CD14-positive monocyte (primary cell): ENCODE data around the gene GPR183. TPM values are rescaled to one million over a fixed set of nuclear protein-coding genes. Genes with fewer than 3 reads are reported as not detected.

Experiments used
- DNase-seq, 3 donors: peaks; one replicate each; pipeline ENCODE4 v3.0.0-alpha.2; 2011 to 2022
- H2AFZ ChIP-seq: 2 replicates; pipeline ENCODE4 v1.6.0; 2012; ENCODE audit warnings: mild to moderate bottlenecking, low read depth, low read length, inconsistent platforms; ENCODE audit not compliant: insufficient read depth, poor library complexity, severe bottlenecking
- H3K27ac ChIP-seq, 2 donors: 1 replicate in 1 of 2; 2 replicates in 1 of 2; pipeline ENCODE4 v1.5.1; 2012 to 2013; ENCODE audit warnings: low read length in 2 of 2, control low read depth in 1 of 2, inconsistent platforms in 1 of 2, low read depth in 1 of 2, mild to moderate bottlenecking in 1 of 2
- H3K27me3 ChIP-seq, 2 donors: one replicate each; pipeline versions ENCODE4 v1.6.0 to v1.6.1; 2011 to 2013; ENCODE audit warnings: low read length in 2 of 2; ENCODE audit not compliant: control insufficient read depth in 2 of 2, insufficient read depth in 2 of 2
- H3K36me3 ChIP-seq, 2 donors: replicated peaks in 1 of 2; 1 replicate in 1 of 2; 2 replicates in 1 of 2; pipeline versions ENCODE4 v1.5.1 to v1.6.1; 2012 to 2013; ENCODE audit warnings: low read length in 2 of 2, control low read depth in 1 of 2, inconsistent platforms in 1 of 2, mild to moderate bottlenecking in 1 of 2; ENCODE audit not compliant: insufficient read depth in 2 of 2, control insufficient read depth in 1 of 2
- H3K4me1 ChIP-seq, 2 donors: 1 replicate in 1 of 2; 2 replicates in 1 of 2; pipeline versions ENCODE4 v1.5.1 to v1.6.1; 2012 to 2013; ENCODE audit warnings: low read length in 2 of 2, control low read depth in 1 of 2, inconsistent platforms in 1 of 2, mild to moderate bottlenecking in 1 of 2, moderate library complexity in 1 of 2; ENCODE audit not compliant: insufficient read depth in 2 of 2, control insufficient read depth in 1 of 2
- H3K4me2 ChIP-seq: replicated peaks from 2 replicates; pipeline ENCODE3; 2012; ENCODE audit warnings: low read length, moderate library complexity, mild to moderate bottlenecking; ENCODE audit not compliant: poor library complexity, severe bottlenecking; ENCODE audit errors: extremely low read depth
- H3K4me3 ChIP-seq, 3 experiments: fragments of 200-600 bp in 1 of 3; sonication (generic) in 1 of 3; replicated peaks in 1 of 3; 1 replicate in 2 of 3; 2 replicates in 1 of 3; pipeline ENCODE4 v1.5.1; 2011 to 2013; ENCODE audit warnings: low read length in 3 of 3, mild to moderate bottlenecking in 3 of 3, control low read depth in 2 of 3, low read depth in 2 of 3, inconsistent platforms in 1 of 3, moderate library complexity in 1 of 3
- H3K79me2 ChIP-seq: 2 replicates; pipeline ENCODE4 v1.6.0; 2012; ENCODE audit warnings: mild to moderate bottlenecking, control low read depth, inconsistent platforms, low read length, moderate library complexity; ENCODE audit not compliant: insufficient read depth
- H3K9ac ChIP-seq: 2 replicates; pipeline ENCODE4 v1.6.0; 2017; ENCODE audit warnings: low read length, mild to moderate bottlenecking; ENCODE audit not compliant: insufficient read depth, poor library complexity, severe bottlenecking
- H3K9me3 ChIP-seq, 2 donors: replicated peaks in 1 of 2; 1 replicate in 1 of 2; 2 replicates in 1 of 2; pipeline versions ENCODE4 v1.5.1 to v1.6.1; 2012 to 2013; ENCODE audit warnings: low read length in 2 of 2, control low read depth in 1 of 2; ENCODE audit not compliant: control insufficient read depth in 1 of 2, insufficient read depth in 1 of 2
- H4K20me1 ChIP-seq: 2 replicates; pipeline ENCODE4 v1.6.0; 2012; ENCODE audit warnings: mild to moderate bottlenecking, low read length, control low read depth, moderate library complexity; ENCODE audit not compliant: insufficient read depth
- H3K27ac Mint-ChIP-seq, 7 donors: one replicate each; pipeline ENCODE4 v1.8.0; 2020; ENCODE audit warnings: mild to moderate bottlenecking in 7 of 7, mixed read lengths in 7 of 7, moderate library complexity in 6 of 7, inconsistent platforms in 2 of 7
- H3K27me3 Mint-ChIP-seq, 3 donors: one replicate each; pipeline ENCODE4 v1.8.0; 2021 to 2022; ENCODE audit warnings: low read depth in 3 of 3, mild to moderate bottlenecking in 3 of 3, mixed read lengths in 3 of 3, moderate library complexity in 3 of 3, inconsistent platforms in 1 of 3
- H3K36me3 Mint-ChIP-seq, 2 donors: one replicate each; pipeline ENCODE4 v1.8.0; 2020; ENCODE audit warnings: mixed read lengths in 2 of 2, inconsistent platforms in 1 of 2, mild to moderate bottlenecking in 1 of 2
- H3K4me1 Mint-ChIP-seq: one replicate; pipeline ENCODE4 v1.8.0; 2020; ENCODE audit warnings: mild to moderate bottlenecking, mixed read lengths
- H3K4me3 Mint-ChIP-seq, 2 donors: one replicate each; pipeline ENCODE4 v1.8.0; 2020; ENCODE audit warnings: mild to moderate bottlenecking in 2 of 2, mixed read lengths in 2 of 2, moderate library complexity in 1 of 2
- H3K9me3 Mint-ChIP-seq, 7 donors: one replicate each; pipeline ENCODE4 v1.8.0; 2020 to 2022; ENCODE audit warnings: mixed read lengths in 7 of 7, mild to moderate bottlenecking in 6 of 7, moderate library complexity in 6 of 7, inconsistent platforms in 2 of 7
- CTCF ChIP-seq: fragments of 200-600 bp; IDR thresholded peaks from one replicate; pipeline ENCODE4 v1.8.0; 2022; ENCODE audit warnings: antibody characterized with exemption, mild to moderate bottlenecking
- WGBS: methylation state at CpG from one replicate; pipeline ENCODE4 v1.1.5; 2013; ENCODE audit warnings: missing lambda C conversion rate; ENCODE audit not compliant: insufficient coverage; 5-methylcytosine and 5-hydroxymethylcytosine counted together
- intact Hi-C, 2 donors: fragments of 100-400 bp; cut with micrococcal nuclease; formaldehyde crosslinking; loops; one replicate each; pipeline versions ENCODE4 v1.15.0 to v1.15.1; 2023
- polyA plus RNA-seq, 3 donors: library from polyadenylated mRNA; depleted of rRNA in 1 of 3; unstranded in 2 of 3; stranded (reverse) in 1 of 3; fragments of 300-500 nt in 2 of 3; fragments of >200 nt in 1 of 3; fragmentation: Illumina TruSeq in 2 of 3; gene quantifications; 1 replicate in 2 of 3; 2 replicates in 1 of 3; pipeline ENCODE4 v1.2.3, GENCODE V29; 2012 to 2021

GPR183 gene
- polyA plus RNA-seq, 3 donors, result 190 to 459 (median 288) TPM

- Histone ChIP-seq H4K20me1 (no peaks in the 10 kb centered on the region), H3K27me3 (no peaks in the 10 kb centered on the region), H2AFZ (no peak overlapping the region), H3K4me2 (no peak overlapping the region), H3K9ac (no peak overlapping the region), H3K4me1 (peaks cover 74 to 86% of the 10 kb centered on the region in 2 donors), H3K79me2 (peaks cover 79% of the 10 kb centered on the region), H3K36me3 (peaks cover 0 to 1% of the 10 kb centered on the region in 2 donors), H3K9me3 (no peaks in the 10 kb centered on the region), H3K4me3 (no peak overlapping the region), H3K27ac (peak overlapping the region; percentile 4 to 74)
- DNase-seq, result peak in 2 of 3 donors; percentile 41 to 62
- Mint-ChIP-seq H3K27ac (peak overlapping the region; percentile 18 to 94 (median 86)), H3K4me1 (peaks cover 75% of the 10 kb centered on the region), H3K36me3 (peaks cover 22 to 36% of the 10 kb centered on the region in 2 donors), H3K27me3 (no peaks in the 10 kb centered on the region), H3K9me3 (no peaks in the 10 kb centered on the region), H3K4me3 (no peak overlapping the region)
- TF ChIP-seq CTCF, result no peak
- WGBS, result 60% methylated on average over 3 of the region's 7 CpGs
- intact Hi-C loops, result loop anchor here in 1 of 2 donors (10.0 kb wide), 1 partner anchor 85 kb away; no protein-coding TSS in a partner anchor
Measured at GRCh38 chr13:99289674-99290337, 17.4 kb downstream of the GPR183 start.

GRCh38 chr13:99289271-99289670, 17.9 kb downstream of the GPR183 start:
- Histone ChIP-seq H3K36me3 (no peaks in the 10 kb centered on the region), H3K9me3 (no peaks in the 10 kb centered on the region), H3K4me2 (no peak overlapping the region), H2AFZ (no peak overlapping the region), H3K4me3 (no peak overlapping the region), H3K27me3 (no peaks in the 10 kb centered on the region), H3K4me1 (peaks cover 76 to 86% of the 10 kb centered on the region in 2 donors), H3K79me2 (peaks cover 79% of the 10 kb centered on the region), H3K27ac (peak overlapping the region in 1 of 2 donors; percentile 74), H4K20me1 (no peaks in the 10 kb centered on the region), H3K9ac (no peak overlapping the region)
- intact Hi-C loops, result loop anchor here in 1 of 2 donors (10.0 kb wide), 1 partner anchor 86 kb away; no protein-coding TSS in a partner anchor
- peak overlapping the region in 1 of 2 donors; percentile 9 for H3K4me3 Mint-ChIP-seq
- peak overlapping the region; percentile 6 to 94 (median 78) for H3K27ac Mint-ChIP-seq
- H3K9me3 Mint-ChIP-seq, result no peaks in the 10 kb centered on the region
- no peak for TF ChIP-seq CTCF
- DNase-seq, result peak in 2 of 3 donors; percentile 69 to 72
- H3K36me3 Mint-ChIP-seq, result peaks cover 28 to 39% of the 10 kb centered on the region in 2 donors
- WGBS, result 0% methylated on average over 1 of the region's 2 CpGs
- no peaks in the 10 kb centered on the region for H3K27me3 Mint-ChIP-seq
- peaks cover 79% of the 10 kb centered on the region for H3K4me1 Mint-ChIP-seq
